T-helper 9 cell (primary cell): ENCODE measurements around the gene PRKACA.
A peak's percentile ranks its signal among the peaks of the same experiment; 100 is the strongest.
"Not testable (repeated sequence)": the region's sequence is repeated elsewhere in the genome, so short reads cannot be mapped to it uniquely, and the experiment has no call there.

Experiments
- DNase-seq: peaks from one replicate; pipeline ENCODE4 v3.0.0-alpha.2; 2020

Gene PRKACA

GRCh38 chr19:14066134-14066533 is 51.4 kb downstream of the PRKACA start:
- no peak for DNase-seq

- no peak for DNase-seq
These were observed 54.5 kb downstream of the PRKACA start for GRCh38 chr19:14063105-14063504.

- DNase-seq: no peak
These were observed 55.1 kb downstream of the PRKACA start for GRCh38 chr19:14062558-14062855.

- no peak for DNase-seq
These were observed 55.6 kb downstream of the PRKACA start, which contains the start of gene PALM3 for GRCh38 chr19:14061751-14062557. Gene PALM3, minus strand, starts transcription at chr19:14062076. Its CDS starts 96 bp downstream, at chr19:14061980.

- no peak for DNase-seq
These were observed 56.3 kb downstream of the PRKACA start for GRCh38 chr19:14061081-14061749.

GRCh38 chr19:14059652-14060155 is 57.9 kb downstream of the PRKACA start:
- DNase-seq: no peak

- DNase-seq: peak; percentile 53
These were observed 58.5 kb downstream of the PRKACA start for GRCh38 chr19:14059093-14059480.

GRCh38 chr19:14058182-14059092 is 59.1 kb downstream of the PRKACA start:
- no peak for DNase-seq

- no peak for DNase-seq
These were observed 60.7 kb downstream of the PRKACA start for GRCh38 chr19:14056741-14057356.

- no peak for DNase-seq
These were observed 61.4 kb downstream of the PRKACA start for GRCh38 chr19:14056069-14056666.

- DNase-seq: no peak
These were observed 62.2 kb downstream of the PRKACA start for GRCh38 chr19:14055396-14055795.

- DNase-seq: no peak
These were observed 62.8 kb downstream of the PRKACA start for GRCh38 chr19:14054721-14055120.

GRCh38 chr19:14054099-14054498 is 63.5 kb downstream of the PRKACA start:
- no peak for DNase-seq

GRCh38 chr19:14053500-14053899 is 64.1 kb downstream of the PRKACA start:
- DNase-seq: no peak

- DNase-seq: no peak
These were observed 64.5 kb downstream of the PRKACA start for GRCh38 chr19:14053032-14053431.

GRCh38 chr19:14052470-14052869 is 65.1 kb downstream of the PRKACA start:
- DNase-seq: no peak

GRCh38 chr19:14051980-14052379 is 65.6 kb downstream of the PRKACA start:
- DNase-seq: no peak

- DNase-seq: not testable (repeated sequence)
These were observed 66.6 kb downstream of the PRKACA start for GRCh38 chr19:14050961-14051360.

- no peak for DNase-seq
These were observed 67.0 kb downstream of the PRKACA start for GRCh38 chr19:14050512-14050911.

GRCh38 chr19:14048443-14049153 is 69.0 kb downstream of the PRKACA start:
- DNase-seq: peak; percentile 76

- DNase-seq: not testable (repeated sequence)
These were observed 69.7 kb downstream of the PRKACA start for GRCh38 chr19:14047866-14048265.
